Measurements from ENCODE around the gene PLA2G6.
"Not testable (repeated sequence)": the region's sequence is repeated elsewhere in the genome, so short reads cannot be mapped to it uniquely, and the experiment has no call there.

Gene PLA2G6

GRCh38 chr22:38164551-38164918, 17.1 kb downstream of the PLA2G6 start:
- DNase-seq (ENCODE audit: low read depth, low spot score), result no peak

GRCh38 chr22:38163844-38164550, 17.6 kb downstream of the PLA2G6 start:
- no peak for DNase-seq (ENCODE audit: low read depth, low spot score)

DNA sequence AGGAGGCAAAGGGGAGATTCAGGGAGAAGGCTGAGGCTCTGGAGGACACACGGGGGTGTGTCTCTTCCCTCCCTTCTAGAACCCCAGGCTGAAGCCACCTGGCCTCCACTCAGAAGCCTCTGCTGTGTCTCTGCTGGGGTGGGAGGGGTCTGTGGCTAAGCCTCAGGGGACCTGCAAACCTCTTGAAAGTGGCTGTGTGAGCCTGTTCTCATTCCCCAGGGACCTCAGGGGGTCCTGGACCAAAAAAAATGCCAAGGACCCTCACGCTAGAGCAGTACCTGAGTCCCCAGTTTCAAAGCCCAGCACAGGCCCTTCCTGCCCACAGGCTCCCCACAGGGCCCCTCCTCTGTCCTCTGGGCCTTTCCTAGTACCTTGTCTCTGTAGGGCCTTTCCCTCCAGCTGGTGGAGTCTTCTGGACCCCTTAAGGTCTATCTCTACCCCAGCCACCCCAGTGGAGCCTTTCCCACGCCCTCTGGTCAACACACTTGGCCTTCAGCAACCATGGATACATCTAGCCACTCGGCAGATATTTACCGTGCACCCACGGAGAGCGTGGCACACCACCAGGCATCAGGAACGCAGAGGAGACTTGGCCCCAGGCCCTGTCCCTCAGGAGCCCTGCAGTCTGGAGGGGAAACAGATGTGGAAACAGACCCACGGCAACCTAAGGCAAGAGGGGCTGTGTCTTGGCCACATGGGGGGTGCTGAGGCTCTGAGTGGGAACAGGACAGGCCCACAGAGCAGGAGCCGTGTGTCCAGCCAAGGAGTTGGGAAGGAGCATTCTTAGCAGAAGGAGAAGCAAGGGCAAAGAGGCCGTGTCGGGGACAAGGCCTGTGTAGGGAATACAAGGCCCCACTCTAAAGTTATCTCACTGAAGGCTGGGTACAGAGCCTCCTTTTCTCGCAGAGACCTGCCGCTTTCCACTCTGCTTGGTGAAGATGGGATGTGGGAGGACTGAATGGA, 18.5 kb downstream of the PLA2G6 start:
- DNase-seq (ENCODE audit: low read depth, low spot score), result no peak

GRCh38 chr22:38155703-38156102, 25.9 kb downstream of the PLA2G6 start:
- no peak for DNase-seq (ENCODE audit: low read depth, low spot score)

DNA sequence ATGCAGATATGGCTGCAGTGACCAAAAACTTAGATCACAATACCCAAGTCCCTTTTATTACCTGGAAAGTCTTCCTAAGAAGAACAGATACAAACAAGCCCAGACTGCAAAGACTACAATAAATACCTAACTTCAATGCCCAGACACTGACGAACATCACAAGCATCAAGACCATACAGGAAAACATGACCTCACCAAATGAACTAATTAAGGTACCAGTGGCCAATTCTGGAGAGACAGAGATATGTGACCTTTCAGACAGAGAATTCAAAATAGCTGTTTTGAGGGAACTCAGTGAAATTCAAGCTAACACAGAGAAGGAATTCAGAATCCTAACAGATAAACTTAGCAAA, 27.1 kb downstream of the PLA2G6 start:
- DNase-seq (ENCODE audit: low read depth, low spot score), result not testable (repeated sequence)

- no peak for DNase-seq (ENCODE audit: low read depth, low spot score)
These were observed 27.6 kb downstream of the PLA2G6 start for GRCh38 chr22:38153821-38154562.

DNA sequence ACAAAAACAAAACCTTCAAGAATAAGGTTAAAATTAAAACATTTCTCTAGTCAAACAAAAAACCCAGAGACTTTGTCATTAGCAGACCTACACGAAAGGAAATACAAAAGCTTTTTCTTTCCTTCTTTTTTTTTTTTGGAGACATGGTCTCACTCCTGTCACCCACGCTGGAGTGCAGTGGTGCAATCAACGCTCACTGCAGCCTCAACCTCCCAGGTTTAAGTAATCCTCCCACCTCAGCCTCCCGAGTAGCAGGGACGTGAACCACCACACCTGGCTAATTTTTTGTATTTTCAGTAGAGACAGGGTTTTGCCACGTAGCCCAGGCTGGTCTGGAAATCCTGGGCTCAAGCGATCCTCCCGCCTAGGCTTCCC, 30.5 kb downstream of the PLA2G6 start:
- DNase-seq (ENCODE audit: low read depth, low spot score), result no peak

DNA sequence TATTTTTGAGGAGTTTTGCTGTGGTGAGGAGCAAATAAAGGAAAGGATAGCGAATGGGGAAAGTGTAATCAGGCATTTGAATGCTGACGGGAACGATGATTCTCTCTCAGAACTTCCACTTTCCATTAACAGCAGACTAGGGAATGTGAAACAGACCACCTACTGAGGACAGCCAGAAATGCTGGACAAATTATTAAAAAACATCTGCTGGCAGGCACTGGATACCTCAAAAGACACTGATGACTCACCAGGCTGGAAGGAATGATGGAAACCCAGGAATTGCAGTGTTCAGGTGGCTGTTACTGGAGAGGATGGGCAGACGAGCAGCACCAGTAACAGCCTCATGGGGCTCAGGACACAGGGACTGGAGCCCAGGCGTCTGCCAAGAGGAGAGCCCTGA, 33.4 kb downstream of the PLA2G6 start:
- DNase-seq (ENCODE audit: low read depth, low spot score), result no peak

DNA sequence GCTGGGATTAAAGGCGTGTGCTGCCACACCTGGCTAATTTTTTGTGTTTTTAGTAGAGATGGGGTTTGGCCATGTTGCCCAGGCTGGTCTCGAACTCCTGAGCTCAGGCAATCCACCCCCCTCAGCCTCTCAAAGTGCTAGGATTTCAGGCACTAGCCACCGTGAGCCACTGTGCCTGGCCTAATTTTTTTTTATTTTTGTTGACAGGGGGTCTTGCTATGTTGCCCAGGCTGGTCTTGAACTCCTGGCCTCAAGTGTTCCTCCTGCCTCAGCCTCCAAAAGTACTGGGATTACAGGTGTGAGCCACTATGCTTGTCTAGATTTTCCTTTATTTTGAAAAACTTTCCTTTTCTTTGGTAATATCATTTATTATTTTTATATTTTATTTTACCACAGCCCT, 35.5 kb downstream of the PLA2G6 start:
- DNase-seq (ENCODE audit: low read depth, low spot score), result not testable (repeated sequence)

DNA sequence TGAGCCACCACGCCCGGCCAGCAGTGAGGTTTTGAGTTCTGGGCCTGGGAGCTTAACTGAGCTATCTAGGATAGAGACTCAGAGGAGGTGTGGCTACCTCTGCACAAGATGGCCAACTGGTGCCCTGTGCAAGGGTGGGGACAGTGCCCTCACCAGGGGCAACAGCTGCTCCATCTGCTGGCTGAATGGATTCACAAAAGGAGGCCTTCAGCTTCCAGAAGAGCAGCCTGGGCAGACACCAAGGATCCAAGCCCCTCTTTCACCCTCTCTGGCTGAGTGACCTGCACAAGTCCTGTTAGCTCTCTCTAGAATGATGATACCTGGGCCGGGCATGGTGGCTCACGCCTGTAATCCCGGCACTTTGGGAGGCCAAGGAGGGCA, 37.6 kb downstream of the PLA2G6 start:
- DNase-seq (ENCODE audit: low read depth, low spot score), result no peak

DNA sequence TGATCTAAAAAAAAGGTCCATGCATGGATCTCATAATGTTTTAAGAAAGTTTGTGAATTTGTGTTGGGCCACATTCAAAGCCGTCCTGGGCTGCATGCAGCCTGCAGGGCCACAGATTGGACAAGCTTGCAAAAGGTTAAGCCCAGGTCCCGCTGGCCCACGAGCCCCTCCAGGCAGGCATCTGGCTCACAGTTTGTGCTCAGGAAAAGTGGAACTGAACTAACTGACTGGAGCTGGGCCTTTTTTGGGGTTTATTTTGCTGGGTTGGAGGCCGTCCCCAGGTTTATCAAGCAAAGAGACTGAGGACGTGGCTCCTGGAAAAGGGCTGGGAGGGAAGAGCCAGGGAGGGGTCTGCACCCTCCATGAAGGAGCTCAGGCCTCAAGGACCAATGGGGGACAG, 39.0 kb downstream of the PLA2G6 start:
- DNase-seq (ENCODE audit: low read depth, low spot score), result no peak

DNA sequence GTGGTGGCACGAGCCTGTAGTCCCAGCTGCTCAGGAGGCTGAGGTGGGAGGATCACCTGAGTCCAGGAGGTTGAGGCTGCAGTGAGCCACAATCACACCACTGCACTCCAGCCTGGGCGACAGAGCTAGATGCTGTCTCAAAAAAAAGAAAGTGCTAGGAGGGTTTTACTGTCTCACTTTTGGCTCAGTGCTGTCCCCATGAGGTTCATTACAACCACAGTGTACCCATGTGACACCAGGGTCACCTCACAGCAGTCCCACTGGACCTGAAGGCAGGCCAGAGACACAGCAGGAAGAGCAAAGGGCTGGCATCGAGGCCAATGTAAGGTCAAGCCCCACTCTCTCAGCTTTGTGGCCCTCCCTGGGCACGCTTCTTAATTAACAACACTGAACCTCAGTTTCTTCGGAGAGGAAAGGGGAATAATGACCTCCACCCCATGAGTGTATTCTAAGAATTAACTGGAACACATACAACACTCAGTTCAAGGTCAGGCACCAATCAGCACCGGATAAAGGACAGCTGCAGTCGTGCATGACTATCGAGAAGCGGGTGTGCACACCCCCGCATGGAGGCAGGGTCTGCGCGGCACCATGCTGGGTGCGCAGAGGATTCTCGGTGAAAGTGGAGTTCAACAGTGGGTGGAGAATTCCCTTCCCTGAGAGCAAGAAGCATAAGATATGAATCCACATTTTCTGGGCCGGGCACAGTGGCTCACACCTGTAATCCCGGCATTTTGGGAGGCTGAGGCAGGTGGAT, 40.2 kb downstream of the PLA2G6 start:
- DNase-seq (ENCODE audit: low read depth, low spot score), result no peak

GRCh38 chr22:38139901-38140300, 41.7 kb downstream of the PLA2G6 start:
- DNase-seq (ENCODE audit: low read depth, low spot score), result no peak

GRCh38 chr22:38138961-38139360, 42.7 kb downstream of the PLA2G6 start:
- no peak for DNase-seq (ENCODE audit: low read depth, low spot score)

GRCh38 chr22:38137876-38138687, 43.5 kb downstream of the PLA2G6 start:
- no peak for DNase-seq (ENCODE audit: low read depth, low spot score)

DNA sequence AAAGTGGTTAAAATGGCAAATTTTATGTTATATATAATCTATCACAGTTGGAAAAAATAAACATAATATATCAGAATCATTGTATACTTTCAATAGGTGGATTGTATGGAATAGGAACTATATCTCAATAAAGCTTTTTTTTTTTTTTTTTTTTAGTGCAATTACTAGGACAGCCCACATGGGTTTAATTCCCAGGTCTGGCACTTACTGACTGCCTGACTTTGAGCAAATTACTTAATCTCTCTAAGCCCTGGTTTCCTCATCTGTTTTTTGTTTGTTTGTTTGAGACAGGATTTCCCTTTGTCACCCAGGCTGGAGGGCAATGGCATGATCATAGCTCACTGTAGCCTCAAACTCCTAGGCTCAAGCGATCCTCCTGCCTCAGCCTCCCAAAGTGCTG, 45.0 kb downstream of the PLA2G6 start:
- no peak for DNase-seq (ENCODE audit: low read depth, low spot score)

DNA sequence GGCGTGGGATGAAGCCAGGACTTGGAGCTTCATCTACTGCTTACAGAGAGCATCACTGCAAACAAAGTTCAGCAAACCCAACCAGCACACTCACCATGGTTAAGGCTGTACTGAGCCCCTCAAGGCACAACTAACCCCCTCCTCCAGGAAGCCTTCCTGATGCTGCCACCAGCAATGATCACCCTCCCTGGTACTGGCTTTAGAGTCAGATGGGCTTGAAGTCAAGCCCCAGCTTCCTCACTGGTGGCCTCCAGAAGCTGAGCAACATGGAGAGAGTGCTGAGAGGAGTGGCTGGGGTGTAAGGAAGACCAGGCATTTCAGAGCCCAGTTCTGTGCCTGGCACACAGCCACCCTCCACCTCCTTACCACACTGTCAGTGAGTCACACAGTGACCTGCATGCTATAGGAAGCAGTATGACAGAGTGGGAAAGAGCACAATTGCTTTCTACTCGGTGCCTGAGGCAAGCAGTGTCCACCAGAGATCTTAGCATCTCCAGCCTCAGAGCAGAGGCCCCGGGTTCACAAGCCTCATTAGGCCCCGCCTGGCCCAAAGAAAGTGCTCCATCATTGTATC, 46.4 kb downstream of the PLA2G6 start:
- no peak for DNase-seq (ENCODE audit: low read depth, low spot score)

DNA sequence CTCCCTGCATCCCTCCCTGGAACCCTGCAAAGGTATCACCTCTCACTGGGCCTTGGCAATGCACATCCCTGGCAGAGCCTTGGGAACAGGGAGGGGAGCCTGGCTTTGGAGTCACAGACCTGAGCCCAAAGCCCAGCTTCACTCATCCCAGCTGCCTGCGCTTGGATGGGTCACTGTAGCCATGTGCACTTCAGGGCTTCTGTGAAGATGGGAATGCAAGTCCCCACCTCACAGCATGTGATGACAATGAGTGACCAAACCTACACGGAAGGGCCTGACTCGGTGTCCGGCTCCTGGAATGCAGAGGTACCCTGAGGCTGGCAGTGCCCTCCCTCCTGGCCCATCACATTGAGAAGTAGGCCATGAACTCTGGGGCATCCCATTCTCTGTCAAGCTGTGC, 48.3 kb downstream of the PLA2G6 start:
- DNase-seq (ENCODE audit: low read depth, low spot score), result no peak

DNA sequence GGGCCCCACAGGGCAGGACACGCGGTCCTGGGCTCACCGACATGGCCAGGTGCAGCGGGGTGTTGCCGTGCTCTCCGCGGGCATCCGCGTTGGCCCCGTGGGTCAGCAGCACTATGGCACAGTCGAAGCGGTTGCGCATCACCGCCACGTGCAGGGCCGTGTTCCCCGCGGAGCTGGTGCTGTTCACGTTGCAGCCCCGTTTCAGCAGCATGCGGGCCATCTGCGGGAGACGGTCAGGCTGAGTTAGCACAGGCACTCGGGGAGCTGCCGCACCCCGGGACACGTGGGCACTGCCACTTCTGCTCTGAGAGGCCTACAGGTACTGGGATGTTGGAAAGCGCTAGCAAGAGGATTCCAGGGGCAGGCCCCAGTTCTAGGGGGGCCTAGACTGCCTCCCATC, 48.8 kb downstream of the PLA2G6 start:
- DNase-seq (ENCODE audit: low read depth, low spot score), result no peak

- no peak for DNase-seq (ENCODE audit: low read depth, low spot score)
These were observed 49.5 kb downstream of the PLA2G6 start for GRCh38 chr22:38132136-38132535.

DNA sequence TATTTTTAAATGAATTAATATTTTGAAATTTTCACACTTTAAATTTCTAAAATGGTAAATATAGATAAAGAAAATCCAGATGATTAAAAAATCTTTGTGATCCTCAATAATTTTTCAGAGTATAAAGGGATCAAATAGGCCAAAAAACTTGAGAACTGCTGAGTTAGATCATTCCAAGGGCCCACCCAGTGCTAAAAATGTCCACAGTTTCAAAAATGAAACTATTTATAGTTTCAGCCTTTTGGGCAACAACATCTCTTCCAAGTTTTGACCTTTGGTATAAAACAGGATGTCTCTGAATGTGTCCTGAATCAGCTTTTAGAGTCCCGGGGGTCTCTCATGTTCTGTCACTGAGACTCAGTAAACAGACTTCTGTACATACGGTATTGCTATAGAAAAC, 50.2 kb downstream of the PLA2G6 start:
- DNase-seq (ENCODE audit: low read depth, low spot score), result no peak

All from activated CD4-positive, CD25-positive, alpha-beta regulatory T cell treated with anti-CD3 and anti-CD28 coated beads, Interleukin-2, amount 50 U/mL, for 16 hours (primary cell).